AG10803 (cell line): ENCODE data around the gene ALLC.

Experiments used
- DNase-seq: peaks from one replicate; pipeline ENCODE4 v3.0.0; 2010; ENCODE audit warnings: low read depth
- H3K4me3 ChIP-seq: 2 replicates; pipeline ENCODE4 v1.5.1; 2011; ENCODE audit warnings: mild to moderate bottlenecking, low read length, control low read depth
- CTCF ChIP-seq: conservative IDR thresholded peaks from 2 replicates; pipeline ENCODE4 v1.5.1; 2011; ENCODE audit warnings: mild to moderate bottlenecking, low read length, control low read depth, inconsistent platforms

Gene ALLC

GRCh38 chr2:3622967-3623366, 35.0 kb upstream of the ALLC start:
- H3K4me3 ChIP-seq, result no peak overlapping the region
- no peak for TF ChIP-seq CTCF
- DNase-seq, result no peak

GRCh38 chr2:3624059-3624794, 33.8 kb upstream of the ALLC start:
- DNase-seq, result no peak
- H3K4me3 ChIP-seq, result no peak overlapping the region
- no peak for TF ChIP-seq CTCF

GRCh38 chr2:3625186-3625585, 32.8 kb upstream of the ALLC start:
- TF ChIP-seq CTCF, result no peak
- no peak for DNase-seq
- H3K4me3 ChIP-seq, result no peak overlapping the region

GRCh38 chr2:3626118-3626811, 31.7 kb upstream of the ALLC start:
- no peak for DNase-seq
- no peak overlapping the region for H3K4me3 ChIP-seq
- no peak for TF ChIP-seq CTCF

GRCh38 chr2:3626812-3627499, 31.0 kb upstream of the ALLC start:
- no peak for DNase-seq
- no peak for TF ChIP-seq CTCF
- H3K4me3 ChIP-seq, result no peak overlapping the region

GRCh38 chr2:3627500-3628100, 30.4 kb upstream of the ALLC start:
- H3K4me3 ChIP-seq, result no peak overlapping the region
- TF ChIP-seq CTCF, result no peak
- DNase-seq, result no peak
